H1 (cell line): ENCODE data around the gene UFSP1. TPM values are rescaled to one million over a fixed set of nuclear protein-coding genes. Genes with fewer than 3 reads are reported as not detected.

Experiments
- ASH2L ChIP-seq: fragments of 200-600, 300-600 bp; sonication (generic); IDR thresholded peaks from one replicate; pipeline ENCODE4 v1.7.1; 2017; ENCODE audit warnings: low read length
- BCL11A ChIP-seq, 2 experiments: IDR thresholded peaks; one replicate each; pipeline ENCODE4 v1.6.1; 2011; ENCODE audit warnings: low read depth in 2 of 2, low read length in 2 of 2, mild to moderate bottlenecking in 2 of 2
- CHD2 ChIP-seq: IDR thresholded peaks from 2 replicates; pipeline ENCODE4 v1.6.1; 2012; ENCODE audit warnings: low read length, improper control_type of control experiment
- CREB1 ChIP-seq: IDR thresholded peaks from 2 replicates; pipeline ENCODE4 v1.6.1; 2012; ENCODE audit warnings: inconsistent platforms
- EP300 ChIP-seq, 2 experiments: IDR thresholded peaks; 1 replicate in 1 of 2; 2 replicates in 1 of 2; pipeline ENCODE4 v1.6.1; 2011 to 2012; ENCODE audit warnings: low read depth in 2 of 2, low read length in 2 of 2, mild to moderate bottlenecking in 2 of 2, borderline replicate concordance in 1 of 2, inconsistent platforms in 1 of 2, moderate library complexity in 1 of 2
- GABPA ChIP-seq: IDR thresholded peaks from 2 replicates; pipeline ENCODE4 v1.6.1; 2011; ENCODE audit warnings: mild to moderate bottlenecking, low read length, moderate library complexity, borderline replicate concordance; ENCODE audit not compliant: insufficient read depth
- HDAC2 ChIP-seq, 2 experiments: fragments of 300-600 bp in 1 of 2; sonication (generic) in 1 of 2; IDR thresholded peaks; 2 replicates each; pipeline ENCODE4 v1.6.1; 2011 to 2012; ENCODE audit warnings: low read depth in 2 of 2, low read length in 2 of 2, mild to moderate bottlenecking in 2 of 2, moderate library complexity in 2 of 2, borderline replicate concordance in 1 of 2, inconsistent platforms in 1 of 2
- JUND ChIP-seq: IDR thresholded peaks from 2 replicates; pipeline ENCODE4 v1.6.1; 2011; ENCODE audit warnings: mild to moderate bottlenecking, improper control_type of control experiment, low read length
- KDM5A ChIP-seq: fragments of 200-600 bp; IDR thresholded peaks from 2 replicates; pipeline ENCODE4 v1.7.1; 2012; ENCODE audit warnings: mild to moderate bottlenecking, low read length, inconsistent platforms, mixed read lengths
- MAFK ChIP-seq: IDR thresholded peaks from 2 replicates; pipeline ENCODE4 v1.6.1; 2012; ENCODE audit warnings: low read depth, mild to moderate bottlenecking, improper control_type of control experiment, low read length
- POLR2AphosphoS5 ChIP-seq: IDR thresholded peaks from 2 replicates; pipeline ENCODE4 v1.6.1; 2011; ENCODE audit warnings: low read depth, low read length
- POU5F1 ChIP-seq: IDR thresholded peaks from 2 replicates; pipeline ENCODE4 v1.6.1; 2011; ENCODE audit warnings: low read depth, mild to moderate bottlenecking, low read length, moderate library complexity
- RAD21 ChIP-seq, 2 experiments: IDR thresholded peaks in 1 of 2; conservative IDR thresholded peaks in 1 of 2; 2 replicates each; pipeline ENCODE4 v1.6.1; 2011; ENCODE audit warnings: low read depth in 2 of 2, low read length in 2 of 2, improper control_type of control experiment in 1 of 2, inconsistent platforms in 1 of 2, mild to moderate bottlenecking in 1 of 2, moderate library complexity in 1 of 2
- RBBP5 ChIP-seq: IDR thresholded peaks from 2 replicates; pipeline ENCODE4 v1.7.1; 2012; ENCODE audit warnings: low read depth, mild to moderate bottlenecking, inconsistent platforms, low read length, moderate library complexity, borderline replicate concordance
- RXRA ChIP-seq: IDR thresholded peaks from 2 replicates; pipeline ENCODE4 v1.6.1; 2011; ENCODE audit warnings: low read depth, mild to moderate bottlenecking, low read length, moderate library complexity; ENCODE audit not compliant: insufficient read depth
- SAP30 ChIP-seq: fragments of 300-600 bp; sonication (generic); IDR thresholded peaks from 2 replicates; pipeline ENCODE4 v1.7.1; 2012; ENCODE audit warnings: low read length, moderate library complexity, mild to moderate bottlenecking, inconsistent platforms; ENCODE audit not compliant: insufficient read depth, insufficient replicate concordance
- SIRT6 ChIP-seq: IDR thresholded peaks from one replicate; pipeline ENCODE4 v1.7.1; 2012; ENCODE audit warnings: low read length, inconsistent platforms
- SP2 ChIP-seq: IDR thresholded peaks from 2 replicates; pipeline ENCODE4 v1.6.1; 2012; ENCODE audit warnings: mild to moderate bottlenecking, low read length, inconsistent platforms
- SRF ChIP-seq: IDR thresholded peaks from 2 replicates; pipeline ENCODE4 v1.6.1; 2011; ENCODE audit warnings: mild to moderate bottlenecking, low read depth, low read length, moderate library complexity
- SUZ12 ChIP-seq: fragments of 200-600 bp; sonication (generic); IDR thresholded peaks from 2 replicates; pipeline ENCODE4 v1.6.1; 2012; ENCODE audit warnings: mild to moderate bottlenecking, inconsistent platforms, low read length, moderate library complexity, mixed read lengths
- TAF1 ChIP-seq: IDR thresholded peaks from 2 replicates; pipeline ENCODE4 v1.6.1; 2011; ENCODE audit warnings: mild to moderate bottlenecking, low read depth, low read length
- YY1 ChIP-seq: IDR thresholded peaks from 2 replicates; pipeline ENCODE4 v1.6.1; 2011; ENCODE audit warnings: low read depth, mild to moderate bottlenecking, low read length
- polyA plus RNA-seq, 7 experiments: library from polyadenylated mRNA; depleted of rRNA in 3 of 7; stranded (reverse) in 5 of 7; unstranded in 2 of 7; fragments of >200 nt in 5 of 7; fragments of 200-250 nt in 2 of 7; gene quantifications; 1 replicate in 5 of 7; 2 replicates in 1 of 7; 4 replicates in 1 of 7; pipeline versions ENCODE4 v1.2.1 to v1.2.3, GENCODE V29; 2011 to 2013; ENCODE audit warnings: missing spikeins in 2 of 7, mixed read lengths in 2 of 7
- total RNA-seq: library from RNA; stranded (reverse); fragmentation: NEBNext Ultra II Directional; extraction: Animal tissue kit (Norgen Biotek cat#: 25700); gene quantifications from 2 replicates; pipeline ENCODE4 v1.2.1, GENCODE V29; 2021
- TF ChIP-seq, protein P1 (sequence below): IDR thresholded peaks from 2 replicates; pipeline ENCODE4 v1.6.1; 2011; ENCODE audit warnings: low read depth, mild to moderate bottlenecking, low read length; ENCODE audit not compliant: insufficient read depth

UFSP1 gene
- total and polyA plus RNA-seq, 2 of the 8 experiments (the other 6 are each of a cell fraction or from before 2014, with no cell fraction given) = 1.6 to 4.3 TPM

DNA sequence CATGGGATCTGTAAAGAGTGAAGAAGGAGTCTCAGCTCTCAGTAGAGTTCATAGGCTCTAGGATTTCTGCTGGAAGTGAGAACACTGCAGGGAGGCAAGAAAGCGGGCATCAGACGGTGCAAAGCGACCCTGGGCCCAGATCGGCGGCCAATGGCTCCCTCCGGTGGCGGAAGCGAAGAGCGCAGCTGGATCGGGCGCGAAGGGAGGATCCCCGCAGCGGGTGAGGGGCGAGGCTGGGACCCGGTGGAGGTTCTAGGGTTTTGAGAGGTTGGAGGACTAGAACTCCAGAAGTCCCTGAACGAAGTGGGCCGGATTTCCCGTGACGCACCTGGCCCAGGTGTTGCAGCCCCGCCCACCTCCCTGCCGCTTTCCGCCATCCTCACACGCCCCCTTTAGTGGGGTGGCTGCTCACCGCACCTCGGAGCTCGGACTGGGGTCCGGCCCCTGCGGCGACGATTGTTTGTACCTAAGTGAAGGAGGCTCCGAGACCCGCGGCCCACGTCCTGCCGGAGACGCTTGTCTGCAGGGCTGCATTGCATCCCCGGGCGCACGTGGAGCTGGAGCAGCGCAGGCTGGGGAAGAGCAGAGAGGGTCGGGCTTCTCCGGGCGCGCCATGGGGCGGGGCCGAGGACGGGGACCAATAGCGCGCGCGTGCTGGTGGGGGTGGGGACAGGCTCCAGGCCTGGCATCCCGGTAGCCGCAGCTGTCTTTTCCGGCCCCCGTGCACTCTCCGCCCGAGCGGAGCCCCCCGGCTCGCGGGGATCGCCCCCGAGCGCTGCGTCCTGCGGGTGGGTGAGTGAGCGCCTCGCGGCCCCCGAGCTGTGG lies 37.3 kb downstream of the UFSP1 start, which contains the start of gene SLC12A9 (continued):
- TF ChIP-seq YY1 (peak; percentile 56; the same call in 1 of the 2 replicates), KDM5A (0 out of 2 replicates have a peak, but pooled peaks have one; percentile 51), SAP30 (peak; percentile 85), SP2 (no peak), CHD2 (0 out of 2 replicates have a peak, but pooled peaks have one; percentile 12), RBBP5 (0 out of 2 replicates have a peak, but pooled peaks have one; percentile 42), SUZ12 (0 out of 2 replicates have a peak, but pooled peaks have one; percentile 33), GABPA (peak; percentile 30; the same call in 1 of the 2 replicates), RAD21 (IDR thresholded peaks at IDR 0.05 in 1 of 2, conservative IDR thresholded peaks at IDR 0.05 in 1 of 2; ENCODE audit: low read depth in 2 of 2, low read length in 2 of 2) (peak; percentile 98), BCL11A (IDR thresholded peaks at IDR 0.05; ENCODE audit: low read depth in 2 of 2, low read length in 2 of 2) (no peak), CREB1 (peak; percentile 66; the same call in 1 of the 2 replicates), POLR2AphosphoS5 (no peak), EP300 (IDR thresholded peaks at IDR 0.05; ENCODE audit: borderline replicate concordance in 1 of 2, low read depth in 2 of 2, low read length in 2 of 2) (no peak), HDAC2 (IDR thresholded peaks at IDR 0.05; ENCODE audit: borderline replicate concordance in 1 of 2, low read depth in 2 of 2, low read length in 2 of 2) (peak; percentile 72 to 98; a peak in 2 of 4 replicates), JUND (peak; percentile 36; the same call in 1 of the 2 replicates), ASH2L (peak; percentile 58), SIRT6 (no peak), RXRA (0 out of 2 replicates have a peak, but pooled peaks have one; percentile 50), POU5F1 (no peak), TAF1 (peak; percentile 53; the same call in 1 of the 2 replicates), MAFK (no peak), SRF (no peak)
- TF ChIP-seq, protein P1, sequence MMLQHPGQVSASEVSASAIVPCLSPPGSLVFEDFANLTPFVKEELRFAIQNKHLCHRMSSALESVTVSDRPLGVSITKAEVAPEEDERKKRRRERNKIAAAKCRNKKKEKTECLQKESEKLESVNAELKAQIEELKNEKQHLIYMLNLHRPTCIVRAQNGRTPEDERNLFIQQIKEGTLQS = no peak
